Fibroblast of lung (primary cell): ENCODE measurements around the gene SS18.

Source experiments
- EZH2 ChIP-seq: IDR thresholded peaks from 2 replicates; pipeline ENCODE4 v1.5.1; 2012; ENCODE audit warnings: low read length, control low read depth, mild to moderate bottlenecking; ENCODE audit errors: missing control alignments
- TF ChIP-seq, protein P1 (sequence below), 2 donors: IDR thresholded peaks in 1 of 2; conservative IDR thresholded peaks in 1 of 2; 1 replicate in 1 of 2; 2 replicates in 1 of 2; pipeline ENCODE4 v1.5.1; 2011 to 2012; ENCODE audit warnings: low read length in 2 of 2, control low read depth in 1 of 2, inconsistent platforms in 1 of 2, low read depth in 1 of 2, mild to moderate bottlenecking in 1 of 2

DNA sequence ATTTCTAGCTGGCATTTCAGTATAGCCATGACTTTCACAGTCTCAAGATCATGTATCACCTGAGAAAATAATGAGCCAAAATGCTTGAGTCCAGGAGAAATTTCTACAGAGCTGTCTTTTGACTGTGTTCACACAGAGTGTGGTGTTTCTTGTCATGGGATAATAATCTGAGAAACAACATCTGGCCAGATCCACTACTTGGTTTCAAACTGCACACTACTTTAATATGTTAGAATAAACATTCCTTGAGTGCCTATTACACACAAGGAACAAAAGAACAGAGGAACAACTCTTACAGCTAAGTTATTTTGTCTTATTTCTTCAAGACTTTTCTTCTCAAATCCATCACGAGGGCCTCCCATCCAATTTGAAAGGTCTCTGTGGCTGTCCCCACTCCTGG lies 108.3 kb downstream of the SS18 start:
- TF ChIP-seq, protein P1, sequence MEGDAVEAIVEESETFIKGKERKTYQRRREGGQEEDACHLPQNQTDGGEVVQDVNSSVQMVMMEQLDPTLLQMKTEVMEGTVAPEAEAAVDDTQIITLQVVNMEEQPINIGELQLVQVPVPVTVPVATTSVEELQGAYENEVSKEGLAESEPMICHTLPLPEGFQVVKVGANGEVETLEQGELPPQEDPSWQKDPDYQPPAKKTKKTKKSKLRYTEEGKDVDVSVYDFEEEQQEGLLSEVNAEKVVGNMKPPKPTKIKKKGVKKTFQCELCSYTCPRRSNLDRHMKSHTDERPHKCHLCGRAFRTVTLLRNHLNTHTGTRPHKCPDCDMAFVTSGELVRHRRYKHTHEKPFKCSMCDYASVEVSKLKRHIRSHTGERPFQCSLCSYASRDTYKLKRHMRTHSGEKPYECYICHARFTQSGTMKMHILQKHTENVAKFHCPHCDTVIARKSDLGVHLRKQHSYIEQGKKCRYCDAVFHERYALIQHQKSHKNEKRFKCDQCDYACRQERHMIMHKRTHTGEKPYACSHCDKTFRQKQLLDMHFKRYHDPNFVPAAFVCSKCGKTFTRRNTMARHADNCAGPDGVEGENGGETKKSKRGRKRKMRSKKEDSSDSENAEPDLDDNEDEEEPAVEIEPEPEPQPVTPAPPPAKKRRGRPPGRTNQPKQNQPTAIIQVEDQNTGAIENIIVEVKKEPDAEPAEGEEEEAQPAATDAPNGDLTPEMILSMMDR (conservative IDR thresholded peaks at IDR 0.05 in 1 of 2, IDR thresholded peaks at IDR 0.05 in 1 of 2; ENCODE audit: low read depth in 1 of 2, low read length in 2 of 2): no peak
- TF ChIP-seq EZH2: no peak
